ENCODE measurements around the gene ADAM12.

DNA sequence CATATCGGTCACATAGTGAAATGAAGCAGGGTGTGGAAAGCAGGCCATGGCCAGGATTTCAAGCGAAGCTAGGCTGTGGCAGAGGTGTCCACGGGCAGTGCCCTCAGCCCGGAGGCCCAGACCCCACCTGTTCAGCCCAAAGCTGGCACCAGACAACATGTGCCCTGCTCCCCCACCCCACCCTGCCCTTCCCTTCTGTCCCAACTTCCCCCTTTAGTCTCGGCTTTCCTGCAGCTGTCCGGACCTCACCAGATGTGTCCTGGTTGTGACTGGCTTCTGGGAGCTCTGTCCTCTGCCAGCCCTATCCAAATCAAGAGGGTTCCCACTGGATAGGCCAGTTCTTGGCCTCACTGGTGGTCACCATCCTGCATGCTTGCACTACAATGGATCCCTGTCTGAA is 37.3 kb downstream of the ADAM12 start:
- TF ChIP-seq, protein P1, sequence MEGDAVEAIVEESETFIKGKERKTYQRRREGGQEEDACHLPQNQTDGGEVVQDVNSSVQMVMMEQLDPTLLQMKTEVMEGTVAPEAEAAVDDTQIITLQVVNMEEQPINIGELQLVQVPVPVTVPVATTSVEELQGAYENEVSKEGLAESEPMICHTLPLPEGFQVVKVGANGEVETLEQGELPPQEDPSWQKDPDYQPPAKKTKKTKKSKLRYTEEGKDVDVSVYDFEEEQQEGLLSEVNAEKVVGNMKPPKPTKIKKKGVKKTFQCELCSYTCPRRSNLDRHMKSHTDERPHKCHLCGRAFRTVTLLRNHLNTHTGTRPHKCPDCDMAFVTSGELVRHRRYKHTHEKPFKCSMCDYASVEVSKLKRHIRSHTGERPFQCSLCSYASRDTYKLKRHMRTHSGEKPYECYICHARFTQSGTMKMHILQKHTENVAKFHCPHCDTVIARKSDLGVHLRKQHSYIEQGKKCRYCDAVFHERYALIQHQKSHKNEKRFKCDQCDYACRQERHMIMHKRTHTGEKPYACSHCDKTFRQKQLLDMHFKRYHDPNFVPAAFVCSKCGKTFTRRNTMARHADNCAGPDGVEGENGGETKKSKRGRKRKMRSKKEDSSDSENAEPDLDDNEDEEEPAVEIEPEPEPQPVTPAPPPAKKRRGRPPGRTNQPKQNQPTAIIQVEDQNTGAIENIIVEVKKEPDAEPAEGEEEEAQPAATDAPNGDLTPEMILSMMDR (IDR thresholded peaks at IDR 0.05), result no peak
- TF ChIP-seq EP300 (IDR thresholded peaks at IDR 0.05), result no peak
